Activated T-helper 2 cell treated with anti-CD3 and anti-CD28 coated beads, Interferon-gamma antibody, Interleukin-2, Interleukin-4, amounts not matched to agents 10 μg/mL and 5 μg/mL and 100 μg/mL, durations not matched to agents 14 hours and 24 hours and 36 hours (primary cell): ENCODE results near the gene SP100. TPM values are rescaled to one million over a fixed set of nuclear protein-coding genes. Genes with fewer than 3 reads are reported as not detected.

ENCODE experiments used
- DNase-seq: peaks from one replicate; pipeline ENCODE4 v3.0.0; 2021; ENCODE audit warnings: low spot score
- H3K27ac Mint-ChIP-seq: one replicate; pipeline ENCODE4 v1.8.0; 2021; ENCODE audit warnings: mixed read lengths
- H3K27me3 Mint-ChIP-seq: one replicate; pipeline ENCODE4 v1.8.0; 2021; ENCODE audit warnings: low read depth, mixed read lengths
- H3K36me3 Mint-ChIP-seq: one replicate; pipeline ENCODE4 v1.8.0; 2021; ENCODE audit warnings: low read depth, mixed read lengths
- H3K4me1 Mint-ChIP-seq: one replicate; pipeline ENCODE4 v1.8.0; 2021; ENCODE audit warnings: low read depth, mixed read lengths
- H3K4me3 Mint-ChIP-seq: one replicate; pipeline ENCODE4 v1.8.0; 2021; ENCODE audit warnings: low read depth, mild to moderate bottlenecking, moderate library complexity, mixed read lengths
- H3K9me3 Mint-ChIP-seq: one replicate; pipeline ENCODE4 v1.8.0; 2021; ENCODE audit warnings: mixed read lengths
- intact Hi-C: fragments of 100-400 bp; cut with micrococcal nuclease; formaldehyde crosslinking; loops from one replicate; pipeline ENCODE4 v1.15.1; 2023
- total RNA-seq: library from RNA; stranded (reverse); gene quantifications from 2 replicates; pipeline ENCODE4 v1.2.3, GENCODE V29; 2022

Gene SP100
- total RNA-seq, 1 donor from 2014 or later: 153 TPM

- intact Hi-C loops: no loop called here
- peak overlapping the region; percentile 44 for H3K27ac Mint-ChIP-seq
- peaks cover 57% of the 10 kb centered on the region for H3K36me3 Mint-ChIP-seq
- no peaks in the 10 kb centered on the region for H3K27me3 Mint-ChIP-seq
- H3K9me3 Mint-ChIP-seq: no peaks in the 10 kb centered on the region
- DNase-seq: no peak
- H3K4me3 Mint-ChIP-seq: no peak overlapping the region
- peaks cover 39% of the 10 kb centered on the region for H3K4me1 Mint-ChIP-seq
These were observed 121.6 kb downstream of the SP100 start for GRCh38 chr2:230537531-230537976.

- Mint-ChIP-seq H3K36me3 (peaks cover 79% of the 10 kb centered on the region), H3K27ac (no peak overlapping the region), H3K9me3 (peaks cover 7% of the 10 kb centered on the region), H3K4me3 (no peak overlapping the region), H3K4me1 (peaks cover 40% of the 10 kb centered on the region), H3K27me3 (no peaks in the 10 kb centered on the region)
- intact Hi-C loops: no loop called here
- DNase-seq: no peak
These were observed 124.3 kb downstream of the SP100 start for GRCh38 chr2:230540332-230540731.

DNA sequence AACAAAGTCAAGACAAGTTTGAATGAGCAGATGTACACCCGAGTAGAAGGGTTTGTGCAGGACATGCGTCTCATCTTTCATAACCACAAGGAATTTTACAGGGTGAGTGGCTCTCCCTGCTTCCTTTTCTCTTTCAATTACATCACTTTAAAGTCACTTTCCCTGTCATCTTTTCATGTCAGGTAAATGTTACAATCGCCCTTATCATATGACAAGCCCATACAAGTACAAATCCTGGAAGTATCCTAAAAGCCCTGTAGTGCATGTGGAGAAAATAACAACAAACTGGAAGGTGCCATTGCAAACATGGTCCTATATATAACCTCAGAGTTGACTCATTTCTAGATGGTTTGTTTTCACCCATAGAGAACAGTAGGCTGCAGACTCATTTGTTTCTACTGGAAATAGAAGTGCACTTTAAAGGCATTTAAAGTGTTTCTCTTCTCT is 126.0 kb downstream of the SP100 start:
- intact Hi-C loops: loop anchor here (2.0 kb wide), 2 partner anchors 41 to 69 kb away; no protein-coding TSS in a partner anchor
- no peak overlapping the region for H3K4me3 Mint-ChIP-seq
- peaks cover 37% of the 10 kb centered on the region for H3K4me1 Mint-ChIP-seq
- H3K27me3 Mint-ChIP-seq: no peaks in the 10 kb centered on the region
- no peak for DNase-seq
- H3K9me3 Mint-ChIP-seq: peaks cover 7% of the 10 kb centered on the region
- peak overlapping the region; percentile 68 for H3K27ac Mint-ChIP-seq
- H3K36me3 Mint-ChIP-seq: peaks cover 77% of the 10 kb centered on the region

DNA sequence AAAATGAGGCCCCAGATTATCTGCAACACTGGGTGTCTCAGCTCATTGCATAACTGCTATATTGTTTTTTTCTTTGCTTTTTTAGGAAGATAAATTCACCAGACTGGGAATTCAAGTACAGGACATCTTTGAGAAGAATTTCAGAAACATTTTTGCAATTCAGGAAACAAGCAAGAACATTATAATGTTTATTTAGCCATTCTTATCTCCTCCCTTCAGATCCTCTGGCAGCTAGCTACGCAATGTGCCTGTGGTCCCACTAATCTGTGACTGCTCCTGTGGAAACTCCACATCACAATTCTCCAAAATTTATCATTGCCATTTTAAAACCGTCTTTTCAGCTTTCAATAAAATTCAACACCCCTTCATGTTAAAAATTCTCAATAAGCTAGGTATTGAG is 126.8 kb downstream of the SP100 start:
- Mint-ChIP-seq H3K4me3 (no peak overlapping the region), H3K27me3 (no peaks in the 10 kb centered on the region), H3K36me3 (peaks cover 69% of the 10 kb centered on the region), H3K4me1 (peaks cover 29% of the 10 kb centered on the region), H3K27ac (no peak overlapping the region), H3K9me3 (peaks cover 7% of the 10 kb centered on the region)
- intact Hi-C loops: loop anchor here (2.0 kb wide), 2 partner anchors 40 to 70 kb away; no protein-coding TSS in a partner anchor
- no peak for DNase-seq

GRCh38 chr2:230552181-230552580 is 136.2 kb downstream of the SP100 start:
- Mint-ChIP-seq H3K36me3 (peaks cover 9% of the 10 kb centered on the region), H3K4me1 (peaks cover 6% of the 10 kb centered on the region), H3K9me3 (peaks cover 24% of the 10 kb centered on the region), H3K27ac (no peak overlapping the region), H3K27me3 (peaks cover 2% of the 10 kb centered on the region), H3K4me3 (no peak overlapping the region)
- intact Hi-C loops: no loop called here
- DNase-seq: no peak

DNA sequence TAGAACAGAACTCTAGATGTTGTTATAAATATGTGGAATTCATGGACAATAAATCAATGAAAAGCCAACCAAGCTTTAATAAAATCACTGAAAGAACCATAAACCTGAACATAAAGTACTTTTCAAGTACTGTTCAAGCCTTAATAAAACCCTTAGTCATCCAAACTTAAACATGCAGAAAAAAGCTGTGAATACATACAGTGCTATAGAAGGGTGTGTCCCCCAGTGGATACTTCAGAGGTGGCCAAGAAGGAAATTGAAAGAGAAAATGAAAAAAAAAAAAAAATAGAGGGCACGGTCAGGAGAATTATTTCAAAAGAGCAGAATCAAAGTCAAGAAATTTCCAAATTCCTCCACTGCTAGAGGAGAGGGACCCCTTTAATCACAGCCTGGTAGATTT is 141.1 kb downstream of the SP100 start:
- intact Hi-C loops: no loop called here
- Mint-ChIP-seq H3K4me3 (no peak overlapping the region), H3K4me1 (peaks cover 6% of the 10 kb centered on the region), H3K9me3 (peaks cover 28% of the 10 kb centered on the region), H3K36me3 (peaks cover 9% of the 10 kb centered on the region), H3K27me3 (peaks cover 5% of the 10 kb centered on the region), H3K27ac (no peak overlapping the region)
- no peak for DNase-seq

- H3K27ac Mint-ChIP-seq: no peak overlapping the region
These were observed 149.1 kb downstream of the SP100 start for GRCh38 chr2:230564805-230565779.

DNA sequence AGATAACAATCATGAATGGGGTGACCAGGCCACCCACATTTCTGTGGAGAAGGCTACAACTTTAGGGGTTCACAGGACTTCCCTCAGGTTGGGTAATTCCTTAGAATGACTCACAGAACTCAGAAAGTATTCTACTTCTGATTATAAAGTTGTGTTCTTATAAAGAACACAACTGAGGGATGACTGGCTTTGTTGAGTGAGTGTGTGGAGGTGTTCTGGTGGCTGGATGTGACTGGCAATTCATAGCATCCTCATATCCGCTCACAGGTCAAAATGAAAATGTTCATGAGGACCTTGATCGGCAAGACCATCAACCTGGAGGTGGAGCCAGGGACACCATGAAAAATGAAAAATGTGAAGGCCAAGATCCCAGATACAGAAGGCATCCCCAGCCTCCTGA is 153.3 kb downstream of the SP100 start:
- H3K27me3 Mint-ChIP-seq: no peaks in the 10 kb centered on the region
- intact Hi-C loops: loop anchor here (2.0 kb wide), 1 partner anchor 14 kb away; no protein-coding TSS in a partner anchor
- peaks cover 26% of the 10 kb centered on the region for H3K36me3 Mint-ChIP-seq
- peaks cover 9% of the 10 kb centered on the region for H3K4me1 Mint-ChIP-seq
- no peak overlapping the region for H3K4me3 Mint-ChIP-seq
- H3K9me3 Mint-ChIP-seq: peaks cover 36% of the 10 kb centered on the region
- H3K27ac Mint-ChIP-seq: peak overlapping the region; percentile 34
- no peak for DNase-seq

More at GRCh38 chr2:230564805-230565779, 149.1 kb downstream of the SP100 start:
- peaks cover 3% of the 10 kb centered on the region for H3K36me3 Mint-ChIP-seq
- H3K9me3 Mint-ChIP-seq: peaks cover 12% of the 10 kb centered on the region
- peaks cover 9% of the 10 kb centered on the region for H3K4me1 Mint-ChIP-seq
- no peak for DNase-seq
- intact Hi-C loops: no loop called here
- no peaks in the 10 kb centered on the region for H3K27me3 Mint-ChIP-seq
- H3K4me3 Mint-ChIP-seq: no peak overlapping the region

DNA sequence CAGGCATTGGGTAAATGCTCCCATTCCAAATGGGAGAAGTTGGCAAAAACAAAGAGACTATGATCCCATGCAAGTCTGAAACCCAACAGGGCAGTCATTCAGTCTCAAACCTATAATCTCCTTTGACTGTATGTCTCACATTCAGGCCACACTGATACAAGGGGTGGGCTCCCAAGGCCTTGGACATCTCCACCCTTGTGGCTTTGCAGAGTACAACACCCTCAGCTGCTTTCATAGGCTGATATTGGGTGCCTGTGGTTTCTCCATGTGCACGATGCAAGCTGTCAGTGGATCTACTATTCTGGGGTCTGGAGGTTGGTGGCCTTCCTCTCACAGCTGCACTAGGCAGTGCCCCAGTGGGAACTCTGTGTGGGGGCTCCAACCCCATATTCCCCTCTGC is 155.0 kb downstream of the SP100 start:
- Mint-ChIP-seq H3K36me3 (peaks cover 35% of the 10 kb centered on the region), H3K27me3 (no peaks in the 10 kb centered on the region), H3K4me3 (no peak overlapping the region), H3K4me1 (peaks cover 9% of the 10 kb centered on the region), H3K9me3 (peaks cover 46% of the 10 kb centered on the region), H3K27ac (no peak overlapping the region)
- intact Hi-C loops: no loop called here
- no peak for DNase-seq

DNA sequence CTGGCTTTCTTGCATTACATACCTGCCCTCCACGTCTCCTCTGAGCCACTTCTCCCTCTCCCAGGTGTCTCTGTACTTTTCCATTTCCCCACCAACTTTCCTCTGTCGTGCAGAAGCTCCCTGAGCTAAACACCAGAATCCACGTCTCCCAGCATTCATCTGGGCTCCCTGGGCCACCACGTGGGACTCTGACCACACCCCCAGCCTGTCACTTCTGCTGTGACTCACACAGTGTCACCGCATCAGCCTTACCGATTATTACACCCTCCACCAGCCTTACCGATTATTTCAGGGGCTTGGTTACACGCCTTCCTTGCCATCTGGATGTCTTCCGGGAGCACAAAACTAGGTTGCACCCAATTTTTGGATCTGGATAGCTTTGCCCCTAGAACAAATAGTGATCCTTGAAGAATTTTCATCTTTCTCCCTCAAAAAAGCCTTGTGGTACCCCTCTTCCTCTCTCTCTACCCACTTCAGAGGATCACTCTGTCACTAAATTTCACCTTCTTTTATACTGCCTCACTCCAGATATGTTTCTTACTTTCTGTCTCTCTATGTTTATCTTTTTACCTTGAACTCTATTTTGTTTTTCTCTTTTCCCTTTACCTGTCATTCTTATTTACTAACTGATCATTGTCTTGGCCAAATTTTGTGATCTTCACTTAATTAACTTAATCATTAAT is 159.8 kb downstream of the SP100 start:
- intact Hi-C loops: no loop called here
- H3K27me3 Mint-ChIP-seq: no peaks in the 10 kb centered on the region
- H3K27ac Mint-ChIP-seq: peak overlapping the region; percentile 26
- no peak for DNase-seq
- H3K4me1 Mint-ChIP-seq: peaks cover 10% of the 10 kb centered on the region
- peaks cover 27% of the 10 kb centered on the region for H3K36me3 Mint-ChIP-seq
- H3K9me3 Mint-ChIP-seq: peaks cover 32% of the 10 kb centered on the region
- H3K4me3 Mint-ChIP-seq: no peak overlapping the region

DNA sequence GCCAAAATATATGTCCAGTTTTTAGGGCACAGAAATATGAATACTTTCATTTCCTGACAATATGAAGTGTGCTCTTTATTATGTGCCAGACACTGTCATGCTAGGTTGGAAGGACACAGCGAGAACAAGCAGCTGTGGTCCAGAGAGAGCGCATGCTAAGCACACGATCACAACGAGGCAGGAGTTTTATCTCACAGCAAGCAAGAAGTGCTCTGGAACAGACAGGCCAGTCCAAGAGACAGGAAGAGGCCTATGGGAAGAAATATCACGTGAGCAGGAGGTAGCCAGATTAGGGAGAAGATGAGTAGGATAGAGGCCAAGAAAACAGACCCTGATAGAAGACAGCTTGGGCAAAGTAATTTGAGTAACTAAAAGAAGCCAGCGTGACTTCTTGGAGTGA is 161.1 kb downstream of the SP100 start:
- H3K4me1 Mint-ChIP-seq: peaks cover 11% of the 10 kb centered on the region
- no peaks in the 10 kb centered on the region for H3K27me3 Mint-ChIP-seq
- no peak overlapping the region for H3K27ac Mint-ChIP-seq
- intact Hi-C loops: no loop called here
- peaks cover 27% of the 10 kb centered on the region for H3K9me3 Mint-ChIP-seq
- no peak overlapping the region for H3K4me3 Mint-ChIP-seq
- no peak for DNase-seq
- H3K36me3 Mint-ChIP-seq: peaks cover 23% of the 10 kb centered on the region

GRCh38 chr2:230578106-230578505 is 162.1 kb downstream of the SP100 start:
- H3K27ac Mint-ChIP-seq: no peak overlapping the region
- intact Hi-C loops: no loop called here
- H3K4me3 Mint-ChIP-seq: no peak overlapping the region
- peaks cover 32% of the 10 kb centered on the region for H3K36me3 Mint-ChIP-seq
- no peaks in the 10 kb centered on the region for H3K27me3 Mint-ChIP-seq
- H3K4me1 Mint-ChIP-seq: peaks cover 21% of the 10 kb centered on the region
- no peak for DNase-seq
- peaks cover 35% of the 10 kb centered on the region for H3K9me3 Mint-ChIP-seq
